ENCODE results near the gene SMIM10L1. TPM values are rescaled to one million over a fixed set of nuclear protein-coding genes. Genes with fewer than 3 reads are reported as not detected.

Gene SMIM10L1
- total RNA-seq, 1 donor from 2014 or later = 11.9 TPM

GRCh38 chr12:11186837-11187236 lies 15.8 kb downstream of the SMIM10L1 start, which contains the start of gene TAS2R42:
Gene TAS2R42, minus strand, starts transcription at chr12:11186937. Its CDS starts 0 bp downstream, at chr12:11186937.
- DNase-seq (ENCODE audit: low spot score) = no peak

GRCh38 chr12:11202811-11203210 lies 31.8 kb downstream of the SMIM10L1 start:
- DNase-seq (ENCODE audit: low spot score) = no peak

GRCh38 chr12:11204173-11204572 lies 33.2 kb downstream of the SMIM10L1 start:
- DNase-seq (ENCODE audit: low spot score) = no peak

DNA sequence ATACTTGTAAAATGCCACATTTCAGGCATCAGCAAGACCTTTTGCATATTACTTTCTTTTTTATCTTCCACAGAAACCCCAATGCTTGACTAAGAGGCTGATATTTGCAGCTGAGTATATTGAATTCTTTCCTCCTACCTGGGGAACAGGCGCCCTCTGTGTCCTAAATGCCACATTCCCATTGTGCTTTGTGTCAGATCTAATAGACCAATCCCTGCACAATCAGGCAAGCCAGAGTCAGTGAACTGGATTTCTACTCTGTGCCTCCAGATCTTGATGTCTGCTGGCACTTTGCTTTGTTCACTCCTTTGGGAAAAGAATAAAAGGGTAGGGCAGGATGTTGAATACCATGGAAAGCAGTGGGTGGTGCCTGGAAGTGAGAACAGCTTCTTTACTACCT lies 38.1 kb downstream of the SMIM10L1 start:
- DNase-seq (ENCODE audit: low spot score) = no peak

Other genes with a start within 250 kb of the SMIM10L1 start
- gene PRH2, start 242.0 kb upstream of the SMIM10L1 start, total RNA-seq = not detected
- 1.4 TPM for gene TAS2R14, start 231.9 kb upstream of the SMIM10L1 start, total RNA-seq
- 1.3 TPM for gene TAS2R50, start 184.3 kb upstream of the SMIM10L1 start, total RNA-seq
- 0.89 TPM for gene TAS2R20, start 172.9 kb upstream of the SMIM10L1 start, total RNA-seq
- gene TAS2R19, start 148.6 kb upstream of the SMIM10L1 start, total RNA-seq = 1.9 TPM
- gene TAS2R31, start 139.8 kb upstream of the SMIM10L1 start, total RNA-seq = 3.1 TPM
- 0.46 TPM for gene TAS2R46, start 108.9 kb upstream of the SMIM10L1 start, total RNA-seq
- 0.35 TPM for gene TAS2R43, start 78.9 kb upstream of the SMIM10L1 start, total RNA-seq
- 1.7 TPM for gene TAS2R30, start 36.5 kb upstream of the SMIM10L1 start, total RNA-seq
- gene TAS2R42, start 15.7 kb downstream of the SMIM10L1 start, total RNA-seq = not detected
- not detected for gene PRB3, start 98.5 kb downstream of the SMIM10L1 start, total RNA-seq
- gene PRB4, start 139.2 kb downstream of the SMIM10L1 start, total RNA-seq = not detected
- not detected for gene PRB2, start 224.4 kb downstream of the SMIM10L1 start, total RNA-seq